Endothelial cell of umbilical vein (primary cell): ENCODE data around the gene RBL1.

Source experiments
- MYC ChIP-seq: IDR thresholded peaks from one replicate; pipeline ENCODE4 v1.6.1; 2011; ENCODE audit warnings: mild to moderate bottlenecking, low read depth, low read length
- TF ChIP-seq, protein P1 (sequence below), 2 donors: IDR thresholded peaks; 1 replicate in 1 of 2; 2 replicates in 1 of 2; pipeline ENCODE4 v1.5.1; 2011; ENCODE audit warnings: low read length in 2 of 2, mild to moderate bottlenecking in 2 of 2, moderate library complexity in 2 of 2, control low read depth in 1 of 2, inconsistent platforms in 1 of 2, low read depth in 1 of 2; ENCODE audit not compliant: insufficient read depth in 1 of 2; ENCODE audit errors: extremely low read depth in 1 of 2

GRCh38 chr20:37102571-37102970 is 6.8 kb upstream of the RBL1 start:
- TF ChIP-seq, protein P1, sequence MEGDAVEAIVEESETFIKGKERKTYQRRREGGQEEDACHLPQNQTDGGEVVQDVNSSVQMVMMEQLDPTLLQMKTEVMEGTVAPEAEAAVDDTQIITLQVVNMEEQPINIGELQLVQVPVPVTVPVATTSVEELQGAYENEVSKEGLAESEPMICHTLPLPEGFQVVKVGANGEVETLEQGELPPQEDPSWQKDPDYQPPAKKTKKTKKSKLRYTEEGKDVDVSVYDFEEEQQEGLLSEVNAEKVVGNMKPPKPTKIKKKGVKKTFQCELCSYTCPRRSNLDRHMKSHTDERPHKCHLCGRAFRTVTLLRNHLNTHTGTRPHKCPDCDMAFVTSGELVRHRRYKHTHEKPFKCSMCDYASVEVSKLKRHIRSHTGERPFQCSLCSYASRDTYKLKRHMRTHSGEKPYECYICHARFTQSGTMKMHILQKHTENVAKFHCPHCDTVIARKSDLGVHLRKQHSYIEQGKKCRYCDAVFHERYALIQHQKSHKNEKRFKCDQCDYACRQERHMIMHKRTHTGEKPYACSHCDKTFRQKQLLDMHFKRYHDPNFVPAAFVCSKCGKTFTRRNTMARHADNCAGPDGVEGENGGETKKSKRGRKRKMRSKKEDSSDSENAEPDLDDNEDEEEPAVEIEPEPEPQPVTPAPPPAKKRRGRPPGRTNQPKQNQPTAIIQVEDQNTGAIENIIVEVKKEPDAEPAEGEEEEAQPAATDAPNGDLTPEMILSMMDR (IDR thresholded peaks at IDR 0.05; ENCODE audit: extremely low read depth in 1 of 2, insufficient read depth in 1 of 2, low read depth in 1 of 2, low read length in 2 of 2) = no peak
- no peak for TF ChIP-seq MYC
